GM11168 (cell line): ENCODE results near the gene HRK.

ENCODE experiments used
- in situ Hi-C: fragments of 300-500 bp; cut with MboI; formaldehyde crosslinking; loops from one replicate; pipeline ENCODE4 v1.12.0; 2022; ENCODE audit warnings: low sequenced_read_pairs; ENCODE audit not compliant: unreplicated experiment

The HRK gene

DNA sequence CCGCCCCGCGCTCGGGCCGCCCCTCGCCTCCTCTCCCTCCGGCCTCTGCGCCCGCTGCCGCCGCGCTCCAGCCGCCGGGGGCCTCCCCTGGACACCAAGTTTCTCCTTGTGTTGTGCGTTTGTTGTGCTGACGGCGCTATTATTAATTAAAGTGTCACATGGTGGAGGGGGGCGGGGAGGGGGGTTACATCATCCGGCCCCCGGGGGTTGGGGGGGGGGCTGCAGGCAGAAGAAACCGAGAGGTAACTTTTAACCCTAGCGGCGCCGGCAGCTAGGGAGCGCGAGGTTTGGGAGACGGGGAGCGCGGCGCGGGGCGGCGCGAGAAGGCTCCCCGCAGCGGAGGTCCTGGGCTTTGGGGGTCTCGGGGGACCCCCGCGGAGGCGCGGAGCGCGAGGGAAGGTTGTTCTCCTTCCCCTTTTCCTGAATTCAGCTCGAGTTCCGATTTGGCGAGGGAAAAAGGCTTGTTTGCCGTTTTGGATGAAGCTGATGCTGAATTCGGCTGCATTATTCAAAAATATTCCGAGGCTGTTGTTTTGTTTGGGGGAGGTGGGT is at the start of gene HRK:
Gene HRK (minus strand): TSS at position 117 of the 552 bp plus-strand sequence. CDS start 134 bp downstream, outside the sequence.
- in situ Hi-C loops: no loop called here

DNA sequence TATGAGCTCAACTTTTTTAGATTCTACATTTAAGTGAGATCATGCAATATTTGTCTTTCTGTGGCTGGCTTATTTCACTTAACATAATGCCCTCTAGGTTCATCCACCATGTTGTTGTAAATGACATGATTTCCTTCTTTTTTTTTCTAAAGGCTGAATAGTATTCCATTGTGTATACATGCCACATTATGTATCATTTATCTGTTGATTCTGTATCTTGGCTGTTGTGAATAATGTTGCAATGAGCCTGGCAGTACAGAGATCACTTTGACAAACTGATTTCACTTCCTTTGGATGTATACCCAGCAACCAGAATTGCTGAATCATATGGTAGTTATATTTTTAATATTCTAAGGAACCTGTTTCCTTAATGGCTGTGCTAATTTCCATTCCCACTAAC is 48.6 kb upstream of the HRK start:
- in situ Hi-C loops: no loop called here

DNA sequence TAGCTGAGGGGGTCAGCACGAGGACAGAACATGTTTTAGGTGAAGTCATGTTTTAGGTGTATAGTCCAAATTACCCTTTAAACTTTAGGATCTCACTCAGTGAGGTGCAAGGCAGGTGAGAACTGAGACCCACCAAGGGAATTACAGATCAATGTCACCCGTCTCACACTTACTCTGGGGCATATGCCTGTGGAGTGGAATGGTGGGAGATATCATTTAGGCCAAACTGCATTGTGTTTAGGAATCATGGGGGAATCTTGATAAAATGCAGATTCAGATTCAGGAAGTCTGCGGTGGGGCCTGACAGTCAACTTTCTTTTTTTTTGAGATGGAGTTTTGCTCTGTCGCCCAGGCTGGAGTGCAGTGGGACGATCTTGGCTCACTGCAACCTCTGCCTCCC is 47.3 kb upstream of the HRK start:
- in situ Hi-C loops: no loop called here

GRCh38 chr12:116927244-116927940 is 46.2 kb upstream of the HRK start:
- in situ Hi-C loops: no loop called here

DNA sequence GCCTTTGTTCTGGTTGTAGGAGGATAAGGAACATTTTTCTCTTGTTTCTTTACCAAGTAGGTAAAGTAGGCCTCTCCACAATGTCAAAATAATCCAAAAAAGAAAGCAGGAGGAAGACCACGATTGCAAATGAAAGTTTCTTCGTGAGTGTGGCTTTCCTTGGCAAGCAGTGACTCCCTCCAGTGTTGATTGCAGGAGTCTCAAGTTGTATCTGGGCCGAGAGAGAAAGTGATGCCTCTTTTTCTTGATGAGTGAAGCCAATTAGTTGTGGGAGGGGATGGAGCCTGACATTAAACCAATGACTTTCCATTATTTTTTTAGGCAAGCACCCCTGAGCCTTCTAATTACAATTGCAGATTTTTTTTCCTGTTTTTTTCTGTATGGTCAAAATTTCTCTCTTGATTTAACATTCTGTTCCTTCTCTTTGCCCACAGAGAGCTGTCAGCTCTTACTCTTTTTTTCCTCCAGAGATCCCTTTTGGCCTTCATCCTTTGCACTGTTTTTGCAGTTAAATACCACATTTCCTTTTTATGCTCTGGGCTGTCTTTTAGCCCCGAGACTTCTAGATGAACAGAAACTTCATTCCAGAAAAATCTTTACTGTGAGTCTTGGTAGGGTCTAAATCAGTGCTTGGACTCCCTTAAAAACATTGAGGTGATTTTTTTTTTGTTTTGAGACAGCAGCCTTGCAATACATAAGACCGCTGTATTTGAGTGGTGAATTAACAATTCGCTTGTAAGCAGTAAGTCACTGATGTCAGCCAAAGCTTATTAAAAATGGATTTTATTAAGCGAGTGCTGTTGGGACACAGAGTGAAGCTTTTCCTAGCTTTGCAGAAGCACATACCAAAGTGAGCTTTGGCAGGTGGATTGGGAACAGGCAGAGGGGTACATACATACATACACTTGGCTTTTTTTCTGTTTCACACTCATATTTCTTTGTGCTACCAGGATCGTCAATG is 45.3 kb upstream of the HRK start:
- in situ Hi-C loops: no loop called here

DNA sequence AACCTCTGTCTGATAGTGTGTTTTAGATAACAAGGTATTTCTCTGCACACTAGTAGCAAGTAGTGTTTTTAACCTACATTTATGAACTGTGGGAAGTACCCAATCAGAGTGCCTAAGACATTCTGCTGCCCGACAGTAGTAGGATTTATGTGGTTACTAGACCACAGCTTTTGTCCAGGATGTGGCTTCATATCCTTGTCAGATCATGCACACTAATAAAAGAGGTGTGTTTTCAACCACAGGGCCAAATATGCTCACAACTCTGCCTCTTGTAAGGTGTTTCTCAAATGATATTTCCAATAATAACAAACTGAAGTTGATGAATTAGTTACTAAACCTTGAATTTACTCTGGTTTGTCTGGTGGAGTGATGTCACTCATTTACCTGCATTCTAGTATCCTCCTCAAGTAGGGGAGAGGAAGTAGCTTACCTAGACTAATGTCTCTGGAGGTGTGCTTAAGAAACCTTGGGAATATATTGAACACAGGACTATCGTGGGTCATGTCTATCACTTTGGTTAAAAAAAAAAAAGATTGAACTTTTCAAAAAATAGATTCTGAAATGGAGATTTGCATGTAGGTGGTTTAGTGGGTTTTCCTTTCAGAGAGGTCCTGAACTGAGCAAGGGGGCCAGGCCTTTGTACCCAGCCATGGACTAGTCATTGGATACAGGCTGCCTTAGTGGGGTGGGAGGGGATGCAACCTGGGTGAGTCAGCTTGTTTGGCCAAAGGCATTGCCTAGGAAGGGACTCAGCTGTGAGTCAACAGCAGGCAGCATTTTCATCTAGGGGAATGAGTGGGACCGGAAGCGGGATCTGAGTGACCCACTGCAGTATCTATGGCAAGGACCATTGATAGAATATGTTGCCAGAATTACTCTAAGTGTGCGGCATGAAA is 43.6 kb upstream of the HRK start:
- in situ Hi-C loops: no loop called here

GRCh38 chr12:116922194-116922897 is 41.1 kb upstream of the HRK start:
- in situ Hi-C loops: no loop called here

GRCh38 chr12:116920939-116921338 is 39.7 kb upstream of the HRK start:
- in situ Hi-C loops: no loop called here

- in situ Hi-C loops: no loop called here
Measured at GRCh38 chr12:116919706-116920485, 38.7 kb upstream of the HRK start.

- in situ Hi-C loops: no loop called here
Measured at GRCh38 chr12:116919247-116919661, 38.0 kb upstream of the HRK start.

DNA sequence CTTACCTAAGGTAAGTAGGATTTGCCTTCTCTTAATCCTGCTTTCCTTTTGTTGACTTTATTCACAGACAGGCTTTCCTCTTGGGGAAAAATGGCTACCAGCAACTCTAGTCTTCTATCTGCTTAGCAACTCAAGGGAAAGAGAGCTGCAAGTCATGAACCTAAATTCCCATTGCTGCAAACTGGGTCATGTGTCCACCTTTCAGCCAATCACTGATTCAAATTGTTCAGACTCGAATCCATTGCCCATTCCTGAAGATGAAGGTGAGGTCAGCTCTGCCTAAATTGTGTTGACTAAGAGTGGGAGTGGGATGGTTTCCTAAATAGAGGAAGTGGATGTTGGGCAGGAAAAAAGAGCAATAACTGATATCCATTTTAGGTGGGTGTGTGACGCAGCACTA is 37.2 kb upstream of the HRK start:
- in situ Hi-C loops: no loop called here

DNA sequence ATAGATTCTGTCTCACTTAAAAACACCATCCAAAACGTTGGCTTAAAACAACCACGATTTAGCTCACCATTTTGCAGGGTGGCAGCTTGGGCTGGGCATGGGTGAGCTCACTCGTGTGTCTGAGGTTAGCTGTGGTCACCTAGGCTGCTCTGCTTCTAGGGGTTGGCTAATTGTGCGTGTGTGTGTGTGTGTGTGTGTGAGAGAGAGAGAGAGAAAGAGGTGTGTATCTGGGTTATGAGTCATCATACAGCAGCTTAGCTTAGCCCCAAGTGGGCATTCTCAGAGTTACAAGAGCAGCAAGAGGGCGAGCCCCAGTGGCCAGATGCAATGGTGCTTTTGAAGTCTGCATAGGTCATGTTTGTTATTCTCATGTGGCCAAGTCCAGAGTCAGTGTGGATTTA is 35.5 kb upstream of the HRK start:
- in situ Hi-C loops: no loop called here

- in situ Hi-C loops: no loop called here
Measured at GRCh38 chr12:116916122-116916521, 34.9 kb upstream of the HRK start.

DNA sequence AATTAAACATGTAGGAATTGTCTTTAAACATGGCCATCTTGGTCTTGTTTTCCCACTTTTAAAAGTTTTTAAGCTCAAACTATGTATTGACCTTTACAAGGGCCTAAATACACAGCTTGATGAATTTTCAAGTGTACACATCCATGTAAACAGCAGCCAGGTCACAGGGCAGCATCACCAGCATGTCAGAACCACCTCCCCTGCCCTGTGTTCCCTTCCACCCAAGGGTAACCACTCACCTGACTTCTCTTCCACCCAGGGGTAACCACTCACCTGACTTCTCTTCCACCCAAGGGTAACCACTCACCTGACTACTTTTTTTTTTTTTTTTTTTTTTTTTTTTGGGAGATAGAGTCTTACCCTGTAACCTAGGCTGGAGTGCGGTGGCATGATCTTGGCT is 34.1 kb upstream of the HRK start:
- in situ Hi-C loops: no loop called here

DNA sequence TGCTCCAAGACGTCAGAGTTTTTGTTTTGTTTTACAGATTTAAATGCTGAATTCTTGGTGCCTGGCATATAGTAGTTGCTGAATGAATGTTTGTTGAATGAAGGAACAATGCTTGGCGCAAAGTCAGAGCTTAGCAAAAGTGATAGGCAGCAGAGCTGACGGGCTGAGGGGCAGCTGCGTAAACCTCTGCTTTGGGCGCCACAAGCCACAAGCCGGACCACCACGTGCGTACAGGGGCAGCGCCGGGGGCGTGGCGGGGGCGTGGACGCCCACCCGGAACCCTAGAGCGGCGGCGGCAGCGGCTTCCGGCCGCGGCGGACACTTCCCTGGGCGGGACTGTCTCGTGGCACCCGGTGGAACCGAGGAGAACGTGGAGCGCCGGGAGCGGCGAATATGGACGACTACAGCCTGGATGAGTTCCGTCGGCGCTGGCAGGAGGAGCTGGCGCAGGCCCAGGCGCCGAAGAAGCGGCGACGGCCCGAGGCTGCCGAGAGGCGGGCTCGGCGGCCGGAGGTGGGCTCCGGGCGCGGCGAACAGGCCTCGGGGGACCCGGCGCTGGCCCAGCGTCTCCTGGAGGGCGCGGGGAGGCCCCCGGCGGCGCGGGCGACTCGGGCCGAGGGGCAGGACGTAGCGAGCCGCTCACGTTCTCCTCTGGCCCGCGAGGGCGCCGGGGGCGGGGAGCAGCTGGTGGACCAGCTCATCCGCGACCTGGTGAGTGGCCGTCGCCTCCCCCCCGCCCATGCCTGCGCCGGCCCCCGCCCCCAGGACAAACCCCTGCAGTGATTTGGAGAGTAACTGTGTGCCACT is 29.6 kb upstream of the HRK start, which contains the start of gene FBXW8:
Gene FBXW8 (plus strand): TSS at position 306 of the 807 bp plus-strand sequence. CDS start 88 bp downstream, at position 394.
- in situ Hi-C loops: no loop called here

GRCh38 chr12:116910280-116910644 is 29.0 kb upstream of the HRK start:
- in situ Hi-C loops: no loop called here

DNA sequence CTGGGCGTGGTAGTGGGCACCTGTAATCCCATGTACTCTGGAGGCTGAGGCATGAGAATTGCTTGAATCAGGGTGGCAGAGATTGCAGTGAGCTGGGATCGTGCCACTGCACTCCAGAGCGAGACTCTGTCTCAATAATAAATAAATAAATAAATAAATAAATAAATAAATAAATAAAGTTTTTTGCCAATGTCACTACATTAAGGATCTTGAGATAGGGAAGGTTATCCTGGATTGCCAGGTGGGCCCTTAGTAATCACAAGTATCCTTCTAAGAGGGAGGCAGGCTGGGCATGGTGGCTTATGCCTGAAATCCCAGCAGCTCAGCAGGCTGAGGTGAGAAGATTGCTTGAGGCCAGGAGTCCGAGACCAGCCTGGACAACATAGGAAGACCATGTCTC is 25.0 kb upstream of the HRK start:
- in situ Hi-C loops: no loop called here

DNA sequence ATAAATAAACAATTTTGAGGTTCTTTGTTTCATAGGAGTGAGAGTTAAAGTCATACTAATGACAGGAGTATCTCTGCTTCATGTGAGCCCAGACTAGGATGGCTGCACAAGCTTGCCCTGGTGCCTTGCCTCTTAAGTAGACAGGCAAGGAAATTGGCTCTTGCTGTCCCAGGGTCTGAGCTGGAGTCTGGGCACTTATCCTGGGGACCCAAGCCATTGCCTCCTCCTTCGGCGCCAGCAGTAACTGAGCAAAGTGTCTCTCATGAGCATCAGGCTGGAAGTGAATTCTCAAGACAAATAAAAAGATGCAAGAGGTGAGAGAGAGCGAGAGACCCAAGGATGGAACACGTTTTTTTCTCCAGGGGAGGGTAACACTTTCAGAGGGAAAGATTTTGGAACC is 22.6 kb upstream of the HRK start:
- in situ Hi-C loops: no loop called here
